Dedifferentiated amniotic fluid mesenchymal stem cell (primary cell): ENCODE data around the gene EED.
"Not testable (repeated sequence)": the region's sequence is repeated elsewhere in the genome, so short reads cannot be mapped to it uniquely, and the experiment has no call there.

Source experiments
- DNase-seq: peaks from one replicate; pipeline ENCODE4 v3.0.0-alpha.2; 2016; ENCODE audit errors: extremely low spot score

The EED gene

GRCh38 chr11:86292912-86293616, 48.5 kb downstream of the EED start:
- DNase-seq, result no peak

DNA sequence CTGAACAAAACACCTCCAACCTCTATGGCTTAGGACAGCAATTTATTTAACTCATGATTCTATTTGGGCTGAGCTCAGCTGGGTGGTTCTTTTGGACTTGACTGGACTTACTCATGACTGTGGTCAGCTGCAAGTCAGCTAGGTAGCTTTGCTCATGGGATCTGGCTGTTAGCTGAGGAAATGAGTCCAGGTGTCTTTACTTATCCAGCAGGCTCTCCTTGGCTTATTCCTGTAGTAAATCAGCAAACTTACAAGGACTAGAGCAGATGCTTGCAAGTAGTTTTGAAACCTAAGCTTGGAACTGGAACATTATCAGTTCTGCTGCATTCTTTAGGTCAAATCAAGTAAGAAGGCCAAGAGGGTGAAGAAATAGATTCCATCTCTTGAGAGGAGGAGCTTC, 49.5 kb downstream of the EED start:
- DNase-seq, result no peak

GRCh38 chr11:86301742-86302091, 57.2 kb downstream of the EED start:
- DNase-seq, result no peak

GRCh38 chr11:86302092-86302793, 57.7 kb downstream of the EED start, which contains the start of gene HIKESHI:
TSS of gene HIKESHI (plus strand) at chr11:86302240. CDS start at chr11:86302449, 209 bp downstream.
- DNase-seq, result peak; percentile 98

DNA sequence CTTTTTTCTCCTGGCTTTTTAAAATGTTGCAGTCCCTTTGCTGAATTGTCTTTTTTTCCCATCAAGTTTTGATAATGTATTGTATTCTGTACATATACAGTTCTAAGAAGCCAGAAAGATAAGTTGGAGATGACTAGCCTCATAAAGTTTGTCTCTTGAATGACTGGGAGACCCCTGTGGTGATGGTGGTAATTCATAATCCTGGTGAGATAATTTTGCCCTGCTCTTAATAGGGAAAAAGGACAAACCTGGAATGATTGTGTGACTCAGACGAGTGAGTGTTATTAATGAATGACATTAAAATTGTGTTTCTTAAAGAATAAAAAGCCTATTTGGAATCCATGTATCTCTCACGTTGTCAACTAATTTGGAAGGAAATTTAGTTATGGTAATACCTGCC, 58.7 kb downstream of the EED start:
- DNase-seq, result no peak

GRCh38 chr11:86308710-86309109, 64.2 kb downstream of the EED start:
- not testable (repeated sequence) for DNase-seq

GRCh38 chr11:86313793-86314192, 69.2 kb downstream of the EED start:
- DNase-seq, result no peak

- DNase-seq, result no peak
These were observed 70.1 kb downstream of the EED start for GRCh38 chr11:86314636-86315035.
